GM19372 (cell line): ENCODE data around the gene MARK2.
A peak's percentile ranks its signal among the peaks of the same experiment; 100 is the strongest.

Source experiments
- ATAC-seq: cut with Tn5 transposase; IDR thresholded peaks from one replicate; pipeline ENCODE4 v1.9.1; 2021; ENCODE audit warnings: mild to moderate bottlenecking, low read depth, moderate library complexity; ENCODE audit not compliant: unreplicated experiment

MARK2 gene

GRCh38 chr11:63877658-63878241 is 38.8 kb downstream of the MARK2 start:
- no peak for ATAC-seq

GRCh38 chr11:63879598-63880402 is 40.9 kb downstream of the MARK2 start:
- ATAC-seq = no peak

DNA sequence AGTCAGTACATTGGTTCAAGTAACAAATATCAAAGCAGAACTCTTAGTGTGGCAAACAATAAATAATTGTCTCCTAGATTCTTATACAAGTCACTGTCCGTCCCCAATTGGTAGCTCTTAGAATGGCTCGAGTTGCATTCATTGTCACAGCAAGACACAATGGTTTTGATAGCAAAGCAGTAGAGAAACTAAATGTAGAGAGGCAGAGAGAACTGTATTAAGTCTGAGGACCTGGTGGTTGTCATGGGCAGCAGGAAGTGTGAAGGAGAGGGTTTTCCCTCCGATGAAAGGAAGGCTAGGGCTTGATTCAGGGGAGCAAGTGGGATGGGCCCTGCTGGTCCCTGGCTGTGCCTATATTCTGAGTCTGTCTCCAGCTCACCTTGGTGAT is 41.5 kb downstream of the MARK2 start:
- ATAC-seq = no peak

DNA sequence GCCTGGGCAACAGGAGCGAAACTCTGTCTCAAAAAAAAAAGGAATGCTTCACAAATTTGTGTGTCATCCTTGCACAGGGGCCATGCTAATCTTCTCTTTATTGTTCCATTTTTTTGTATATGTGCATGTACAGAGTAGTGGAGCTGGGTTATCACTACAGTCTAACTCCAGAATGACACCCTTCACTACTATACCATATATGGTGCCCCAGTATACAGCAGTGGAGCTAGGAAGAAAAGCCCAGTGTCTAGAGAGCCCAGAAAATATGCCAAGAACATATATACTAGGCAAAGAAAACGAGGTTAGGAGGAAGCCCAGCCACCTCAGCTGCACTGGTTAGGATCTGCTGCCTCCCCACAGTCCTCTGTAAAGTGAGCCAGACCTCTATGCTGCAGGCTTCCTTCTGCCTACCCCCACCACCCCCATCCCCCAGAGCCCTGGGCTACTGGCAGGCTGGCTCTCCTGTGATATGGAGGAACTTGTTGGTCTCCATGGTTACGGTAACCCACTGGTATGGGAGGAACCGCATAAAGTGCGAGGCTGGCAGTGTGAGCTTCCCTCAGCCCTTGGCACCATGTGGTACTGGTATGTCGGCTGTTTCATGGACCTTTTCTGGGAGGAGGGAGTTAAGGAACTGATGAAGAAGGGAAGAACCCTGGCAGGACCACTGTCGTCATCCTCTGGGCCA is 43.8 kb downstream of the MARK2 start:
- no peak for ATAC-seq

GRCh38 chr11:63883791-63884190 is 44.9 kb downstream of the MARK2 start:
- no peak for ATAC-seq

GRCh38 chr11:63884196-63884932 is 45.5 kb downstream of the MARK2 start:
- ATAC-seq = no peak

DNA sequence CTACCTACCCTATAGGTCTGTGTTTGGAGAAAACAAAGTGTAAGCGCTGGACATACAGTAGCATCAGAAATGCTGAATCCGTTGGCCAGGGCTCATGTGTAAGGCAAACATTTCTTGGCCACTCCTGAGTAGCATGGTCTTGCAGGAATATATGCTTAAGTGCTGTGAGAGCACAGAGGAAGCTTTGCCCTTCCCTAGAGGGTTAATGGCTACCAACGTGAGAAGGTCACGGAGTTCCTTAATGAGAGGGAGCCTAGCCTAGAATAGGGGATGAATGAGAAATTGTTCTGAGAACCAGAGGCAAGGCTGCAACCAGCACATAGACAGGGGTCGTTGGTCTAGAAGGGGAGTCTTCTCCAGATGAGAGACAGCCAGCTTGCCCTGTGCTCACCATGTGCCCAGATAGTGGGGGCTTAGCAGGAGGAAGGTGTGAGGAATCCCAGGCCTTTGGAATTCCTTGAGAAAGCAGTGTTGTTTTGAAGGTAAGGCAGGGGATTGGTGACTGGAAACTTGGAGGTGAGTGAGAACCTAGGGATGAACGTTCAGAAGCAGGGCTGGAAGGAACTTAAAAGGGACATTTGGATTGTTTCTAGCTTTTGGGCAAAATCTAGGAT is 48.6 kb downstream of the MARK2 start:
- ATAC-seq = no peak

DNA sequence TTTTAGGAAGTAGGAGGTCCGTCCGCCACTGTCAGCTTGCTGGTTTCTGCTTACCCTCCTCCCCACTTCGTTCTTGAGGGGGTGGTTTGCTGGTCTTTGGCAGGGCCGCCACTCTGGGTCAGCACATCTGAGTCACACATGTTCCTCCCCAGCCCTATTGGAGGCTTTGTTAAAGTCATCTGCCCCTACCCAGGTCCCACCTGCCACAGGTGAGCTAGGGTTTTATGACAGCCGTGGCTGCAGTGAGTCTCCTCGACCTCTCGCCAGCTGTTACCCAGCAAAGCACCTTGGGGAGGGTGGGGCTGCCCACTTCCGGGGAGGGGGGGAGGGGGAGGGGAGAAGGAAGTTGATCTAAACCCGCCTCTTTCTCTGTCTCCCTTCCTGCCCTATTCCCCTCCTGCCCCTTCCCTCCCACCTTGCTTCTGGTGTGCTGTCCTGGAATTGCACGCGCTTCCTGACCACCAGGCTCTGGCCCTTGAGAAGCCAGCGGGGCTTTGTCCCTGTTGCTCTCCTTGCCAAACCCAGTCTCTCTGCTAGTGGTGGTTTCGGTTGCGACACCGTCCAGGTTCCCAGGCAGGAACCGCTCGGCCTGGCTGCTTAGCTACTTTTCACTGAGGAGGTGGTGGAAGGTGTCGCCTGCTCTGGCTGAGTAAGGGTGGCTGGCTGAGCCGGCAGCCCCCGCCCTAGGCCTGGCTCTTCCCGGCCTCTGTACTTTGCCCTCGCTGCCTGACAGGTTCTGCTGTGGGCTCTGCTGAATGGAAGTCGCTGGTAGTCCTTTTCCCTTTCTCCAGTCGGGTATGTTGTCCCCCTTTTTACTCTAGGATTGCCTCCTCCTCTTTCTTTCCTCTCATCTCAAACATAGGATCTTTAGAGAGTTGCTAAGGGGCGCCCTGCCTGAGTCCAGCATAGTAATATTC is 49.5 kb downstream of the MARK2 start:
- ATAC-seq = peak; percentile 75

- ATAC-seq = no peak
Measured at GRCh38 chr11:63889344-63889743, 50.4 kb downstream of the MARK2 start.

DNA sequence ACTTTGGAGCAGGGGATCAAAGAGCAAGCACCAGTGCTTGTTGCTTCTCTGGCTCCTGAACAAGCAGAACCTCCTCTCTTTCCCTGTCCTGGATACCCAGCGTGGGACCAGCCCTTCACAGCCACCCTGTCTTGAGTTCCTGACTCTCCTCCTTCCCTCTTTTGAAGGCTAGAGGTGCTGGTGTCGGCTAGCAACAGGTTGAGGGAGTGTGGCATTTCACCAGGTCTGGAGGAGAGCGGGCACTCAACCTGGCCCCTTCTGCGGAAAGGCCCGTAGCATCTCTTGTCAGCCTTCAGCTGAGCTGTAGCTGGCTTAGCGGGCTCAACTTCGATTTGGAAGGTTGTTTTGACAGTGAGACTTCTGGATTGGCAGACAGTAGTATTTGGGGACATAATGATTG is 51.5 kb downstream of the MARK2 start:
- ATAC-seq = no peak

GRCh38 chr11:63892228-63892627 is 53.3 kb downstream of the MARK2 start:
- ATAC-seq = no peak

- no peak for ATAC-seq
Measured at GRCh38 chr11:63893355-63893754, 54.4 kb downstream of the MARK2 start.

DNA sequence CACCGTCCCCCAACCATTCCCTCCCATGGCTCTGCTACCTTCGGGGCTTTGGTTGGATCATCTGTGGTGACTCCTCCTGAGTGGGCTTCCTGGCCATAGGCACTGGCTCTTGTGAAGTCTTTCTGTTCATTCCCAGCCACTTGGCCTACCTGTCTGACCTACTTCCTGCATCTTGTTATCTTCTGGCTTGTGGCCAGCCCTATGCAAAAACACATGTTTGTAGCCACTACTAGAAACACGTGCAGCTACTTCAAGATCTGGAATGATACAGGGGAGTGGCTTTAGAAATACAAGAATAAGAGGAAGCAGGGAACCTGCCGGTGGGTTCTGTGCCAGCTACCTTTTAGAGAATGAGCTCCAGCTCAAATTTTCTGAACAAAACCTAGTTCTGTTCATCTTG is 57.2 kb downstream of the MARK2 start:
- no peak for ATAC-seq

DNA sequence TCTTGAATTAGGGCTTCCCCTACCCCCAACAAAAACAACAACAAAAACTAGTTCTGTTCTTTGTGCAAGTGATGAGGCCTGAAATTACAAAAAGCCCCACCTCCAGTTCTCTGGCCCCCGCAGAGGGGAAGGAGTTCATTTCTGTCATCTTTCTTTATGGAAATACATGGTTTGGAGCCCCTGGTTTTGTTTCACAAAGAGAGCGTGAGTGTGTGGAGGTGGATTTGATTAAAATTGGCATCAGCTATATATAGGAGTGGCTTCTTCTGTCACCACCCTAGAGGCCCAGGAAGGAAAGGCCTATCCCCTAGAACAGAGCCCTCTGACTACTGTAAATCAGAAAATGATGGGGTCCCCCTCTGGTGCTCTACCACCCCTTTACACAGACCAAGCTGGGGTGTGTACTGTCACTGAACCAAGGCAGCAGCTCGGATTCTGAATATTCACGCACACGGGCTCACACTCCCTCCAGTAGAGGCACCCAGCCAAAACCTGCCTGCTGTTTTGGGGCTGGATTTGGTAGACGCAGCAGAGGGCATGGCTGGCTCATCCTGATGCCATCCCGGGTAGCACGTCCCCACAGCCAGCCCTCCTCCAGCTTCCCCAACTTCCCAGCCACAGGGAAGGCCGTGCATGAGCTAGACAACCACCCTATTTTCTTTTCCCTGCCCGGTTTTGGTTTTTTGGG is 58.7 kb downstream of the MARK2 start:
- no peak for ATAC-seq

DNA sequence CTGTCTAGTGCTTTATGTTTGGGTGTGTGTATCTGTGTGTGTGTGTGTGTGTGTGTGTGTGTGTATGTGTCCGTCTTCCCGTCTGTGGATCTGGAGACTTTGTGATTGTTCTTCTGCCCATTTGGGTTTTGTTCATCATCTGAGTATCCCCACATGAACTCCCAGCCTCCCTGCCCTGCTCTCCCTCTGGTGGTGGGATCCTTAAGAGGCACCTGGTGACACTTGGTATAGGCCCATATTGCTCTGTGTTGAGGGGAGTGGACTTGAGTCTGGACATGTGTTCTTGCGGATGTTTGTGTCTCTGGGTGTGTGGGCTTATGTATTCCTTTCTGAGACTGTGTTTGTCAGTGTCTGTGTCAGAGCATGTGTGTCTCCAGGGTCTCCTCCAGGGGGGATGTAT is 62.8 kb downstream of the MARK2 start:
- ATAC-seq = no peak

GRCh38 chr11:63903884-63904283 is 65.0 kb downstream of the MARK2 start:
- no peak for ATAC-seq

DNA sequence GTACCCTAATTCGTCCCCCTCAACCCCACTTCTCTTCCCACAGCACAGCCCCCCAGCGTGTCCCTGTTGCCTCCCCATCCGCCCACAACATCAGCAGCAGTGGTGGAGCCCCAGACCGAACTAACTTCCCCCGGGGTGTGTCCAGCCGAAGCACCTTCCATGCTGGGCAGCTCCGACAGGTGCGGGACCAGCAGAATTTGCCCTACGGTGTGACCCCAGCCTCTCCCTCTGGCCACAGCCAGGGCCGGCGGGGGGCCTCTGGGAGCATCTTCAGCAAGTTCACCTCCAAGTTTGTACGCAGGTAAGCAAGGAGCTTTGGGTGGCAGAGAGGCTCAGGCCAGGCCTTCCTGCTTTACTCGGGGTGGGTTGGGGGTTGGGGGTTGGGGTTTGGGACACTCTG is 65.8 kb downstream of the MARK2 start:
- ATAC-seq = no peak

GRCh38 chr11:63905179-63905578 is 66.3 kb downstream of the MARK2 start:
- no peak for ATAC-seq

DNA sequence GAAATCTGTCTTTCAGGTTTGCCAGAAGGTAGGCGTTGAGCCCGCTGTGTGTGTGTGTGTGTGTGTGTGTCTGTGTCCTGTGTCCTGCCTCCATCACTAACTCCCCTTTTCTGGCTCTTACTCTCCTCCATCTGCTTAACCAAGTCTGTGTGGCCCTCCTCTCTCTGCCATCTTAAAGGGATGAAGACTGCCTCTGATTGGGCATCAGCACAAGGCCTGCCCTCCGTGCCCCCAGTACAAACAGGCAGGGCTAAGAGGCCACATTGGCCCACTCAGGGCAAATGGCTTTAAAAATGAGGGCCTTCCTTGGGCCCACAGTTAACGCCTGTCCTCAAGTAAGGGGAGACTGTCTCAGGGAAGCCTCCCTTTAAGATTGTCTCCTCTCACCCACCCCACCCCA is 67.2 kb downstream of the MARK2 start:
- ATAC-seq = no peak
